Measurements from ENCODE around the gene ATP2C1.

GRCh38 chr3:130991126-130991525 is 97.2 kb downstream of the ATP2C1 start:
- TF ChIP-seq POLR2AphosphoS5 (IDR thresholded peaks at IDR 0.05; ENCODE audit: borderline replicate concordance, low read depth, low read length) = no peak
- TF ChIP-seq EZH2 (IDR thresholded peaks at IDR 0.05) = no peak
